Endothelial cell (in vitro differentiated cells): Measurements from ENCODE around the gene MALT1. TPM values are rescaled to one million over a fixed set of nuclear protein-coding genes. Genes with fewer than 3 reads are reported as not detected.
A peak's percentile ranks its signal among the peaks of the same experiment; 100 is the strongest.

Experiments used
- DNase-seq: peaks from one replicate; pipeline ENCODE4 v3.0.0; 2021; ENCODE audit warnings: low spot score
- H3K27ac Mint-ChIP-seq: one replicate; pipeline ENCODE4 v1.8.0; 2021; ENCODE audit warnings: mixed read lengths, inconsistent platforms; ENCODE audit not compliant: unreplicated experiment
- H3K27me3 Mint-ChIP-seq: one replicate; pipeline ENCODE4 v1.8.0; 2021; ENCODE audit warnings: mild to moderate bottlenecking, moderate library complexity, mixed read lengths, inconsistent platforms; ENCODE audit not compliant: unreplicated experiment
- H3K36me3 Mint-ChIP-seq: one replicate; pipeline ENCODE4 v1.8.0; 2021; ENCODE audit warnings: mild to moderate bottlenecking, low read depth, mixed read lengths, inconsistent platforms; ENCODE audit not compliant: unreplicated experiment
- H3K4me1 Mint-ChIP-seq: one replicate; pipeline ENCODE4 v1.8.0; 2021; ENCODE audit warnings: mild to moderate bottlenecking, mixed read lengths, inconsistent platforms; ENCODE audit not compliant: unreplicated experiment
- H3K4me3 Mint-ChIP-seq: one replicate; pipeline ENCODE4 v1.8.0; 2021; ENCODE audit warnings: mild to moderate bottlenecking, mixed read lengths, inconsistent platforms; ENCODE audit not compliant: unreplicated experiment
- H3K9me3 Mint-ChIP-seq: one replicate; pipeline ENCODE4 v1.8.0; 2021; ENCODE audit warnings: mixed read lengths, inconsistent platforms; ENCODE audit not compliant: unreplicated experiment
- total RNA-seq: library from RNA; stranded (reverse); fragmentation: NEBNext Ultra II Directional; extraction: Animal tissue kit (Norgen Biotek cat#: 25700); gene quantifications from one replicate; pipeline ENCODE4 v1.2.1, GENCODE V29; 2021; ENCODE audit not compliant: unreplicated experiment
- TF ChIP-seq, protein P1 (sequence below): fragments of 200-600 bp; sonication (generic); IDR thresholded peaks from one replicate; pipeline ENCODE4 v1.5.0; 2021; ENCODE audit warnings: antibody characterized with exemption; ENCODE audit not compliant: unreplicated experiment

Gene MALT1
- total RNA-seq, 1 donor from 2014 or later: 17.3 TPM

DNA sequence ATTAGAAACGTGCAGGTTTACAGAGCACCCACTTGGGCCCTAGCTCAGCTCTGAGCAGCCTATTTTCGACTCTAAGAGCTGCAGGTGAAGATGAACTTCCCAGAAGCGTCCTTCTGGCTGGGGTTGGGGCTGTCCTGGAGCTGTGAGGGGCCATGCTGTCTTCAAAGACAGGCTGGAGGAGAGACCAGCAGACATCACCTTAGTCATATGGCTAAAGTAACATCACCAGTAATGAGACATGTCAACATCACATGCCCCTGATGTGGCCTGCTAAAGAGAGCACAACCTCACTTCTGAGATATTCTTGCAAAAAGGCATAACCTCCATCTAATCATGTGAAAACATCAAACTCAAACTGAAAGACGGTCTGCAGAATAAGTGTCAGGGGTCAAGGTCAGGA is 106.2 kb downstream of the MALT1 start:
- H3K27ac Mint-ChIP-seq: peak overlapping the region; percentile 4
- H3K4me3 Mint-ChIP-seq: no peak overlapping the region
- TF ChIP-seq, protein P1, sequence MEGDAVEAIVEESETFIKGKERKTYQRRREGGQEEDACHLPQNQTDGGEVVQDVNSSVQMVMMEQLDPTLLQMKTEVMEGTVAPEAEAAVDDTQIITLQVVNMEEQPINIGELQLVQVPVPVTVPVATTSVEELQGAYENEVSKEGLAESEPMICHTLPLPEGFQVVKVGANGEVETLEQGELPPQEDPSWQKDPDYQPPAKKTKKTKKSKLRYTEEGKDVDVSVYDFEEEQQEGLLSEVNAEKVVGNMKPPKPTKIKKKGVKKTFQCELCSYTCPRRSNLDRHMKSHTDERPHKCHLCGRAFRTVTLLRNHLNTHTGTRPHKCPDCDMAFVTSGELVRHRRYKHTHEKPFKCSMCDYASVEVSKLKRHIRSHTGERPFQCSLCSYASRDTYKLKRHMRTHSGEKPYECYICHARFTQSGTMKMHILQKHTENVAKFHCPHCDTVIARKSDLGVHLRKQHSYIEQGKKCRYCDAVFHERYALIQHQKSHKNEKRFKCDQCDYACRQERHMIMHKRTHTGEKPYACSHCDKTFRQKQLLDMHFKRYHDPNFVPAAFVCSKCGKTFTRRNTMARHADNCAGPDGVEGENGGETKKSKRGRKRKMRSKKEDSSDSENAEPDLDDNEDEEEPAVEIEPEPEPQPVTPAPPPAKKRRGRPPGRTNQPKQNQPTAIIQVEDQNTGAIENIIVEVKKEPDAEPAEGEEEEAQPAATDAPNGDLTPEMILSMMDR: no peak
- no peak for DNase-seq
- no peaks in the 10 kb centered on the region for H3K9me3 Mint-ChIP-seq
- H3K4me1 Mint-ChIP-seq: peaks cover 3% of the 10 kb centered on the region
- H3K36me3 Mint-ChIP-seq: no peaks in the 10 kb centered on the region
- H3K27me3 Mint-ChIP-seq: peaks cover 2% of the 10 kb centered on the region

DNA sequence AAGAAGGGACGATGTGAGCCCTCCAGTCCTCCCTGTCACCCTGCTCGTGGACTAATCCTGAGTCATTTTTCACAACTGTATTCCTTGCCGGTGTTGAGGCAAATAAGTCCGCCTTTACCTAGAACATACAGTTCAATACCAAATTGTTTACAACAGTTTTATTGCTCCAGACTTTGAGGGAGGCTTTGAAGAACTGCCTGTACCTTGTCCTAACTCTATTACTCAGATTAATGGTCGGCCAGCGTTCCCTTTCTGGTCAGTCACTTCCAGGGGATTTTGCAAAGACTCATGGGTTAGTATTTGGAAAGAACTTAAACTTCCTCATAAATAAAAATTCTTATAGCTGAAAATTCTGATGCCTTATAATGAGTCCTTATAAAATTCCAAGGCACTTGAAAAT is 108.3 kb downstream of the MALT1 start:
- TF ChIP-seq, protein P1: no peak
- no peak for DNase-seq
- peaks cover 2% of the 10 kb centered on the region for H3K27me3 Mint-ChIP-seq
- H3K27ac Mint-ChIP-seq: no peak overlapping the region
- H3K36me3 Mint-ChIP-seq: no peaks in the 10 kb centered on the region
- H3K4me1 Mint-ChIP-seq: peaks cover 8% of the 10 kb centered on the region
- H3K9me3 Mint-ChIP-seq: no peaks in the 10 kb centered on the region
- H3K4me3 Mint-ChIP-seq: no peak overlapping the region

GRCh38 chr18:58780045-58780444 is 108.8 kb downstream of the MALT1 start:
- DNase-seq: no peak
- TF ChIP-seq, protein P1: no peak
- H3K27me3 Mint-ChIP-seq: peaks cover 2% of the 10 kb centered on the region
- H3K4me3 Mint-ChIP-seq: no peak overlapping the region
- no peak overlapping the region for H3K27ac Mint-ChIP-seq
- no peaks in the 10 kb centered on the region for H3K9me3 Mint-ChIP-seq
- H3K36me3 Mint-ChIP-seq: no peaks in the 10 kb centered on the region
- H3K4me1 Mint-ChIP-seq: peaks cover 13% of the 10 kb centered on the region

DNA sequence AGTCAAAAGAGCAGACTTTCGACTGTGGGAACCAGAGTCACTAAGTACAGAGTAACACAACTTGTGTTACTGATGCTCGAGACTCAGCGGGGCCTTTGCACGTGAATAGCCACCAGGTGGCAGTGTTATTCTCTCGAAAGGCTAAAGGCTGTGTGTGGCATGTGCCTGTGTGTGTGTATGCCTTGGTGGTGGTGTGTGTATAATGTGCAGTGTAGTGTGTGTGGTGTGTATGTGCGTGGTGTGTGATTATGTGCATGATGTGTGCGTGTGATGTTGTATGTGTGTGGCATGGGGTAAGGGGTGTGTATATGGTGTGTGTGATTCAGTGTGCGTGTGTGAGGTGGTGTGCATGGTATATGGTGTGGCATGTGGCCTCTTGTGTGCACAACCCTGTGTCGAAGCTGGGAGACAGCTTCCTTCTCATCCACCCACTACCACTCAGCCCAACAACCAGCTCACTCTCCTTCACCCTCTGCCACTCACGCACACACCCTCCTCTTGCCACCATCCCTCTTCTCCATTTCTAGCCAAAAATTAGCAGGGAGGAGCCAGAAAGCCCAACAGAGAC is 110.4 kb downstream of the MALT1 start:
- DNase-seq: peak; percentile 78
- no peaks in the 10 kb centered on the region for H3K36me3 Mint-ChIP-seq
- H3K4me3 Mint-ChIP-seq: no peak overlapping the region
- TF ChIP-seq, protein P1: peak; percentile 81
- peaks cover 18% of the 10 kb centered on the region for H3K4me1 Mint-ChIP-seq
- peaks cover 2% of the 10 kb centered on the region for H3K27me3 Mint-ChIP-seq
- no peak overlapping the region for H3K27ac Mint-ChIP-seq
- H3K9me3 Mint-ChIP-seq: no peaks in the 10 kb centered on the region

GRCh38 chr18:58784601-58785137 is 113.4 kb downstream of the MALT1 start:
- Mint-ChIP-seq H3K9me3 (no peaks in the 10 kb centered on the region), H3K36me3 (no peaks in the 10 kb centered on the region), H3K27me3 (peaks cover 3% of the 10 kb centered on the region), H3K4me3 (no peak overlapping the region), H3K27ac (no peak overlapping the region), H3K4me1 (peaks cover 22% of the 10 kb centered on the region)
- no peak for DNase-seq
- TF ChIP-seq, protein P1: no peak
